Upper lobe of left lung (tissue), 4 donors: ENCODE results near the gene TTC7B.

Experiments used
- CTCF ChIP-seq, 6 experiments: fragments of 450-650 bp in 4 of 6; fragments of 200-600 bp in 2 of 6; sonication (generic) in 2 of 6; IDR thresholded peaks; one replicate each; pipeline ENCODE4 v1.5.1; 2016 to 2019; ENCODE audit warnings: antibody characterized with exemption in 6 of 6
- EP300 ChIP-seq, 4 donors: sonication (generic); formaldehyde crosslinking; IDR thresholded peaks; one replicate each; pipeline ENCODE4 v1.5.1; 2017; ENCODE audit warnings: antibody characterized with exemption in 4 of 4, control low read depth in 2 of 4
- POLR2A ChIP-seq, 4 donors: fragments of 450-650 bp; IDR thresholded peaks; one replicate each; pipeline ENCODE4 v1.5.1; 2016 to 2017; ENCODE audit warnings: antibody characterized with exemption in 4 of 4, mild to moderate bottlenecking in 2 of 4
- POLR2AphosphoS5 ChIP-seq, 2 donors: sonication (generic); formaldehyde crosslinking; IDR thresholded peaks; one replicate each; pipeline ENCODE4 v1.5.1; 2017; ENCODE audit warnings: antibody characterized with exemption in 2 of 2

- TF ChIP-seq CTCF (IDR thresholded peaks at IDR 0.05) (no peak), POLR2AphosphoS5 (IDR thresholded peaks at IDR 0.05) (no peak), POLR2A (IDR thresholded peaks at IDR 0.05) (no peak), EP300 (IDR thresholded peaks at IDR 0.05) (no peak)
Measured at GRCh38 chr14:90773196-90773486, 43.1 kb downstream of the TTC7B start.
